Mesothelial cell of epicardium (in vitro differentiated cells): ENCODE measurements around the gene CELA2B. TPM values are rescaled to one million over a fixed set of nuclear protein-coding genes. Genes with fewer than 3 reads are reported as not detected.

Source experiments
- DNase-seq, 2 experiments: peaks; one replicate each; pipeline ENCODE4 v3.0.0; 2021; ENCODE audit warnings: low spot score in 2 of 2; ENCODE audit not compliant: unreplicated experiment in 2 of 2
- H3K27ac Mint-ChIP-seq: 2 replicates; pipeline ENCODE4 v1.8.0; 2021; ENCODE audit warnings: mixed read lengths
- H3K27me3 Mint-ChIP-seq: 2 replicates; pipeline ENCODE4 v1.8.0; 2021; ENCODE audit warnings: low read depth, mixed read lengths
- H3K36me3 Mint-ChIP-seq: 2 replicates; pipeline ENCODE4 v1.8.0; 2021; ENCODE audit warnings: mixed read lengths
- H3K4me1 Mint-ChIP-seq: 2 replicates; pipeline ENCODE4 v1.8.0; 2021; ENCODE audit warnings: mixed read lengths
- H3K4me3 Mint-ChIP-seq: 2 replicates; pipeline ENCODE4 v1.8.0; 2021; ENCODE audit warnings: mild to moderate bottlenecking, moderate library complexity, mixed read lengths
- H3K9me3 Mint-ChIP-seq: 2 replicates; pipeline ENCODE4 v1.8.0; 2021; ENCODE audit warnings: mixed read lengths
- CTCF ChIP-seq: fragments of 200-600 bp; sonication (generic); IDR thresholded peaks from one replicate; pipeline ENCODE4 v1.5.0; 2021; ENCODE audit warnings: antibody characterized with exemption; ENCODE audit not compliant: unreplicated experiment
- total RNA-seq: library from RNA; stranded (reverse); gene quantifications from 3 replicates; pipeline ENCODE4 v1.2.1, GENCODE V29; 2021

CELA2B gene
- total RNA-seq, 1 donor from 2014 or later, result not detected

GRCh38 chr1:15449567-15449966 lies 26.3 kb upstream of the CELA2B start:
- DNase-seq, result no peak
- Mint-ChIP-seq H3K9me3 (peaks cover 6% of the 10 kb centered on the region), H3K27me3 (peaks cover 10% of the 10 kb centered on the region), H3K27ac (no peak overlapping the region), H3K36me3 (no peaks in the 10 kb centered on the region), H3K4me3 (no peak overlapping the region), H3K4me1 (no peaks in the 10 kb centered on the region)
- TF ChIP-seq CTCF, result no peak

GRCh38 chr1:15451014-15451722 lies 24.7 kb upstream of the CELA2B start:
- DNase-seq, result no peak
- no peaks in the 10 kb centered on the region for H3K4me1 Mint-ChIP-seq
- H3K9me3 Mint-ChIP-seq, result peaks cover 6% of the 10 kb centered on the region
- peaks cover 10% of the 10 kb centered on the region for H3K27me3 Mint-ChIP-seq
- H3K27ac Mint-ChIP-seq, result no peak overlapping the region
- H3K36me3 Mint-ChIP-seq, result no peaks in the 10 kb centered on the region
- no peak for TF ChIP-seq CTCF
- no peak overlapping the region for H3K4me3 Mint-ChIP-seq

GRCh38 chr1:15452216-15452615 lies 23.7 kb upstream of the CELA2B start:
- Mint-ChIP-seq H3K4me3 (no peak overlapping the region), H3K36me3 (no peaks in the 10 kb centered on the region), H3K27ac (no peak overlapping the region), H3K27me3 (peaks cover 6% of the 10 kb centered on the region), H3K9me3 (peaks cover 6% of the 10 kb centered on the region), H3K4me1 (peaks cover 4% of the 10 kb centered on the region)
- no peak for DNase-seq
- TF ChIP-seq CTCF, result no peak

- Mint-ChIP-seq H3K27me3 (no peaks in the 10 kb centered on the region), H3K4me1 (peaks cover 8% of the 10 kb centered on the region), H3K27ac (no peak overlapping the region), H3K4me3 (no peak overlapping the region), H3K9me3 (peaks cover 6% of the 10 kb centered on the region), H3K36me3 (no peaks in the 10 kb centered on the region)
- TF ChIP-seq CTCF, result no peak
- DNase-seq, result no peak
Measured at GRCh38 chr1:15452866-15453571, 22.9 kb upstream of the CELA2B start.

GRCh38 chr1:15453734-15454133 lies 22.2 kb upstream of the CELA2B start:
- Mint-ChIP-seq H3K27ac (no peak overlapping the region), H3K4me1 (peaks cover 13% of the 10 kb centered on the region), H3K4me3 (no peak overlapping the region), H3K27me3 (no peaks in the 10 kb centered on the region), H3K36me3 (no peaks in the 10 kb centered on the region), H3K9me3 (peaks cover 6% of the 10 kb centered on the region)
- TF ChIP-seq CTCF, result no peak
- no peak for DNase-seq
